ENCODE results near the gene ZFAND6.
"Not testable (repeated sequence)": the region's sequence is repeated elsewhere in the genome, so short reads cannot be mapped to it uniquely, and the experiment has no call there.

Gene ZFAND6

DNA sequence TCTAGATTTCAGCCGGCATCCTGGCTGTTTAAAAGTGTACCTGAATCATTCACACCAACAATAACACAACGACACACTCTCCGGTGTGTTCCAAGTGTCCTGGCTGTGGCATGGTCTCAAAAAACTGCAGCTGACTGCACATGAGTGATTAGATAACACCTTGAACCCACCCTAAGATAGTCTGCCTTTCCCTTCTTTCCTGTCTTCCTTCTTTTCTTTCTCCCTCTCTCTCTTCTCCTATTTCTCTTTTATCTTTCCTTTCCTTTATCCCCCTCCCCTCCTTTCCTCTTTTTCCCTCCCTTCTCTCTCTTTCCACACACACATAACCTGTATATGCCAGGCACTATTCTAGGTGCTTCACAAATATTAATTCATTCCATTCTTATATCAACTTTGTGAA lies 92.1 kb downstream of the ZFAND6 start:
- DNase-seq (ENCODE audit: low read depth): no peak

DNA sequence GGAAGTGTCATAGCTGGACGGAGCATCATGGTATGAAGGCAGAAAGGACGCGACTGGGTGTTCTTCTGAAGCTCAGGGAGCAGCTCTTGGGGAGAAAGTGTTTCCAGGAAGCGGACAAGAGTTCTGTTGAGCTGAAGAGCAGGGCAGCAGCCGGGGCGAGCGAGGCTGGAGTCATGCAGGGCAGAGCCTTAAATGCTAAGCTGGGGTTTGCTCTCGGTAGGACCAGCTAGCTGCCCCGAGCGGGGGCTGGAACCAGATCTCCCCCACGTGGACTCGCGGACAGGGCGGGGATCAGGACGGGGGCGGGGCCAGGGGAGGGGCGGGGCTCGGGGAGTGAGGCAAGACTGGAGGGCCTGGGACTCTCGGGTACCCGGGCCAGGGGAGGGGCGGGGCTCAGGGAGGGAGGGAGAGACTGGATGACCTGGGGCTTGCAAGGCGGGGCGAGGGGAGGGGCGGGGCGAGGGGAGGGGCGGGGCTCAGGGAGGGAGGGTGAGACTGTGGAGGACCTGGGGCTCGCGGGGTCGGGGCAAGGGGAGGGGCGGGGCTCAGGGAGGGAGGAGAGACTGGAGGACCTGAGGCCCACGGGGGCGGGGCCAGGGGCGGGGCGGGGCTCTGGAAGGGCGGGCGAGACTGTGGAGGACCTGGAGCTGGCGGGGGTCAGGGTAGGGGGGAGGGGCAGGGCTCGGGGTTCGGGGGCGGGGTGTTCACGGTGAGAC lies 92.9 kb downstream of the ZFAND6 start:
- DNase-seq (ENCODE audit: low read depth): peak; percentile 75

DNA sequence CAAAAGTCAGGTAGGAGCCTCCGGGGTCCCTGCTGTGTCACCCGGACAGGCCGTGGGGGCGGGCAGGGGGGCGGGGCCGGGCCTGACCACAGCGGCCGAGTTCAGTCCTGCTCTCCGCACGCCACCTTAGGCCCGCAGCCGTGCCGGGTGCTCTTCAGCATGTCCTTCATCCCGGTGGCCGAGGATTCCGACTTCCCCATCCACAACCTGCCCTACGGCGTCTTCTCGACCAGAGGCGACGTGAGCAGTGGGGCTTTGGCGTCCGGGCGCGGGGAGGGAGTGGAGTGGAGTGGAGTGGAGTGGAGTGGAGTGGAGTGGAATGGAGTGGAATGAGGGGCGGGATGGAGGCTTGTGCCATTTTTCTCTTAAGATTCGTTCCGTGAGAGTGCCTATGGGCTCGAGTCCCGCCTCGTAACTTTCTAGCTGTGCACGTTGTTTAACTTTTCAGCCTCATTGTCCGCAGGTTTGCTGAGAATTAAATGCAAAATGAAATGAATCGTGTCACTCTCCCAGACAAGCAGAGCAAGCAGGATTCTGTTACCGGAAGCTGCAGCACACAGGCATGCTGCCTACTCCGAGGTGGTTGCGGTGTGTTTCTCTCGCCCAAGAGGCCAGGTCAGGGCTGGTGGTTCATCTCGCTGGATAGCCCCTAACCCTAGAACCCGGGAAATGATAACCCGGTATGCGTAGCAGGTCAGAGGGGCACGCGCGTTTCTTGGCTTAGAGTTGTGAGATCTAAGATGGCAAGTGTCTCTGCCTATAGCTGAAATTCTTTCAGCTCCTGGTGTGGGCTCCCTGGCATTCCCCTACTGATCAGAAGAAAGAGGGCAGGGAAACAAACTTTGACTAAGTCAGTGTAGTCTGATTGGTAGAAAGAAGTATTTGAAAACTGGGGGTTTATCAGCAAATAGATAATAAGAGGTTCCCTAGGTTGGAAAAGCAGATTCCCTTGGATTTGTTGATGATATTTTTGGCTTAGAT lies 93.7 kb downstream of the ZFAND6 start, which contains the start of gene FAH:
TSS of gene FAH (plus strand) at position 104 of the 981 bp plus-strand sequence. CDS start at position 160, 56 bp downstream.
- no peak for DNase-seq (ENCODE audit: low read depth)

DNA sequence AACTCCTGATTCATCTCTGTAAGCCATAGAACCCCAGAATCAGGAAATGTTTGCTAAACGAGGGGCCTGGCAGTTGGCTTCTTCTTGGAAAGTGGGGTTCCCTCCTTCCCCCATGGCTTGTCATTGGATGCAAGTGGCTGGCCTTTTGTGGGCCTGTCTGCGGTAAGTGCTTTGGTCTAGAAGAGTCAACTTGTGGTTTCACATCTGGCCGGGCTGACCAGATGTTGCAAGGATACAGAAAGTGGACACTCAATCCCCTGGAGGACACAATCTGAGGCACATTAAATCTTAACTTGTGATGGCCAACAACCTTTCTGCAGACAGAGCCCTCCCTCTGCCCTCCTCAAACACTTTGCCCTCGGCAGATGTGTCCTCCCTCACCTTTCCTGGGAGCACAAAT lies 94.4 kb downstream of the ZFAND6 start:
- DNase-seq (ENCODE audit: low read depth): no peak

DNA sequence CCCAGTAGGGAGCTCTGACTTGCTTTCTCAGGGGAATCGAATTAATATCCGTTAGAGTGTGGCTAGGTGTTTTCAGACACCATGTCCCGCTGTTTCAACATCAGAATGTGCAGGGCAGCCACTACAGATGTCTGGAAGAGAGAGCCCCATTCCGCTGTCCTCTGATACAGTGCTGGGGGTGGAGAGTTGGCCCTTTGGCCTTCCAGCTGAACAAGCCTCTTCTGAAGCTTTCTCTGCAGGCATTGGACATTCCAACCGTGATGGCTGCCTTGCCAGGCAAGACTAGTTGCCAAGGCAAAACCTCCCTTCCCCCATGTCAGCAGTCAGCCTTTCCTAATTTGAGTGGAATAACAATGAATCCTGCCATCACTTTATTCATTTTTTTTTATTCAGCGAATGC lies 94.9 kb downstream of the ZFAND6 start:
- DNase-seq (ENCODE audit: low read depth): no peak

DNA sequence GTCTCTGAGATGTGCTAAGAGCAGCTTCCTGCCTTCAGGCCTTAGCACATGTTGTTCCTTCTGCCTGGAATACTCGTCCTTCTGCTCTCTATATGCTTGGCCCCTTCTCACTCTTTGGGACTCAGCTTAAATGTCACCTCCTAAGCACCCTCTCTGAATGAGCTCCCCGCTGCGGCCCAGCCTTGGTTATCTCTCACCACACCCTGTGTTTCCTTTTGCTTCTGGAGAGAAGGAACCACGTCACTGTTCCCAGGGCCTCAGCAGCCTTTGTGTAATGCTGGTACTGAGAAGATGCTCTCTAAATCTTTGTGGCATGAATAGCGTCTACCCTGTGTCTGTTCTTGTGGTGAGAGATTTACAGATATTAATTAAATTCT lies 95.5 kb downstream of the ZFAND6 start:
- no peak for DNase-seq (ENCODE audit: low read depth)

DNA sequence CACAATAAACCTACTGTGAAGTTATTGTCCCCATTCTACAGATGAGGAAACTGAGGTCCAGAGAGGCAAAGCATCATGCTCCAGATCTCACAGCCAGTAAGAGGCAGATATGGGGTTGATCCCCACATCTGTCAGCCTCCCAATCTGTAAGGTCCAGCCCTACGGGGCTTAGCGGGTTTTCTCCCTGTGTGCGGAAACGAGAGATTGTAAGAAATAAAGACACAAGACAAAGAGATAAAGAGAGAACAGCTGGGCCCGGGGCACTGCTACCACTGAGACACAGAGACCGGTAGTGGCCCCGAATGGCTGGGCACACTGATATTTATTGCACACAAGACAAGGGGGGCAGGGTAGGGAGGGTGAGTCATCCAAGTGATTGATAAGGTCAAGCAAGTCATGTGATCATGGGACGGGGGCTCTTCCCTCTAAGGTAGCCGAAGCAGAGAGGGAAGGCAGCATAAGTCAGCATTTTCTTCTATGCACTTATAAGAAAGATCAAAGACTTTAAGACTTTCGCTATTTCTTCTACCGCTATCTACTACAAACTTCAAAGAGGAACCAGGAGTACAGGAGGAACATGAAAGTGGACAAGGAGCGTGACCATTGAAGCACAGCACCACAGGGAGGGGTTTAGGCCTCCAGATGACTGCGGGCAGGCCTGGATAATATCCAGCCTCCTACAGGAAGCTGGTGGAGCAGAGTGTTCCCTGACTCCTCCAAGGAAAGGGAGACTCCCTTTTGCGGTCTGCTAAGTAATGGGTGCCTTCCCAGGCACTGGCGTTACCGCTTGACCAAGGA lies 96.1 kb downstream of the ZFAND6 start:
- DNase-seq (ENCODE audit: low read depth): not testable (repeated sequence)

DNA sequence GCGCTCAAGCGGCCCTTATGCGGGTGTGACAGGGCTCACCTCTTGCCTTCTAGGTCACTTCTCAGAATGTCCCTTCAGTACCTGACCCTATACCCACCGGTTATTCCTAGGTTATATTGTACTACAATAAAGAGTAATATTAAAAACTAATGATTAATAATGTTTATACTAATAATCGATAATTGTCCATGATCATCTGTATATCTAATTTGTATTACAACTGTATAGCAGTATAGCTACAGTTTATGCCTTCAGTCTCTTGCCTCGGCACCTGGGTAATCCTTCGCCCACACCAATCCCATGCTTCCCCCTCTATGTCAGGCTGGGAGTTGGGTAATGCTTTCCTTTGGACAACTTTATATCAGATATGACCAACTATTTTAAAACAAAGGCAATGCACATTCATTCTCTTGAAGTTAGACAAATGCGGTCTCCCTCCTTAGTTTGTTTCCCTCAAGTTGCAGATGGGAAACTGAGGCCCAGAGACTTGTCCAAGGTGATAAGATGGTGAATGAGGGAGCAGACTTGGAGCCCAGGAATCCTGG lies 96.8 kb downstream of the ZFAND6 start:
- DNase-seq (ENCODE audit: low read depth): no peak

DNA sequence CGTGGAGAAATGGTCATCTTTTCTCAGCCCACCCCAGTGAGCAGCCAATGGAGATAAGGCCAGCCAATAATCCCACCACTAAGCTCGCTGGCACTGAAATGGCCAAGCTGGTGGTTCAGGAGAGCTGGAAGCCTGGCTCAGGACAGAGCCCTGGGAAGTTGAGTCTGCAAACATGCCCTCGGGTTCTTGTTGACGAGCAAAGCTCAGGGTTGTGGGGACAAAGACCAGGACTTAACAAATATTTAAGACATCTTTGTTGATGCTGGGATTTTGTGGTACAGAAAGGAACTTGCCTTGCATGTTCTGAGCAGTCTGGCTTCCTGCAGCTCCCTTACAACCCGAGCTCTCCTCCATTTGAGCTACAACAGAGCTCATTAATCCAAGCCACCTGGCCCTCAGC lies 97.7 kb downstream of the ZFAND6 start:
- DNase-seq (ENCODE audit: low read depth): no peak

DNA sequence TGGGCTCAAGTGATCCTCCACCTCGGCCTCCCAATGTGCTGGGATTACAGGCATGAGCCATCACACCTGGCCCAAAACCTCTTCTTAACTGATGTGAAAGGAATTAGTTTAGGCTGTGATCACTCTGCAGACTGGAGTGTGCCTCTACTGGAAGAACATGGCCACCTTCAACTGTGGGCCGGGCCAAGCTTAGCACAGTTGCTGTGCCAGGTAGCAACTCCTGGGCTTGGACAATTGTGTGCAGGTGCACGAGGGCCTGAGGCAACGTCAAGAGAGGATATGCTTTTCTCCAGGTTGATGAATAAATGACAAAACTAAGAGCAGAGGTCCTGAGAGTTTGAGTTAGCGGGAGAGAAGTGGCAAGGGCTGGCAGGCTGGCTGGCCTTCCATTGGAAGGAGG lies 99.8 kb downstream of the ZFAND6 start:
- DNase-seq (ENCODE audit: low read depth): no peak

DNA sequence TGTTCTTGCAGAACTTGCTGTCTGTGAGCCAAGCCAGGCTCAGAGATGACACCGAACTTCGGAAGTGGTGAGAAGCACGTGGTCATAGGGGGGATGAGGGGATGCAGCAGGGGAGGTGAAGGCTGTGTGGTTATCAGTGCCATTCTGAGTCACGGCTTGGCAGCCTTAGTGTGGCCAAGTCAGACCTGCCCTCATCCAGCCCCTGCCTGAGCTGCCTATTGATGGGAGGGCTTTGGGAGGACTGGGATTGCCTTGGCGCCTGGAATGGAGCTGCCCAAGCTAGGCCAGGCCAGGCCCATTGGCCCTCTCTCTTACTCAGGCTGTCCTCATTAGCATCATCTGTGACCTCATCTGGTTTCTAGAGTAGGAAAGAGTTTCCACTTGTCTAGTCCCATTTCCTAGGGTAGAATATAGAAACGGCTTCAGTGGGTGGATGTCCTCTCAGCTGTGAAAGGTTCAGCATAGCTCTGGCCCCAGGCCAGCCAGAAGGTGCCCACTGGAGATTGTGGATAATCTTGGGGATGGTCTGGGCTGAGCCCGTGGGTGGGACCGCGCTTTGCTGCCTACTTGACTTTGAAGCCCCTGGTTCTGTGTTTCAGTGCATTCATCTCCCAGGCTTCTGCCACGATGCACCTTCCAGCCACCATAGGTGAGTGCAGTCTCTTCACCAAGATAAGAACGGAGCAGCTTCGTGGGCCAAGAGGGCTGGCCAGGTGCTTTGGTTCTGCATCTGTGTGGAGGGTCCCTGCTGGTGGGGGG lies 100.5 kb downstream of the ZFAND6 start:
- no peak for DNase-seq (ENCODE audit: low read depth)

DNA sequence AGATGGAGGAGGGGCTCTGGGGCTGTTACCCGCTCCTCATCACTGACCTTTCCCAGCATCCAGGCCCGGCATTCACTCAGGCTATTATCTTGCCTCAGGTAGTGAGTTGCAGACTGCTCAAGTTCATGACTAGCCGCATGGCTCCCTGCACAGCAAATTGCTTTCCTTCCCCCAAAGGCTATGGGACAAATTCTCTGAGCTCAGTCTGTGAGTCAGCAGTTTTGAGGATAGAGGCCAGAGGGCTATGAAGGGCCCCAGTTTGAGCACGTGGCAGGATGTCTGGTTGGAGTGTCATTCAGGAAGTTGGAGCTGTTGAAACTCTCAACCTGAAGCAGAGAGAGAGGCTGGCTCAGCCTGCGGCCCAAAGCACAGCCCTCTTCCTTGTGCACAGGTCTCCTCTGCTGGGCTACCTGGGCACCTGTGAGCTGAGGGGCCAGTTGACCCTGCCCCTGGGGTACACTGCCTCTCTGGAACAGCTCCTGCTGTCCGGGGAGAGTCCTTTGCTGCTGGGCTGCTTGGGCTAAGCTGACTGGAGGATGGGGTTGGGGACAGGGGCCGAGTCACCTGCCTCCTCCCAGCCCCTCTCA lies 101.2 kb downstream of the ZFAND6 start:
- DNase-seq (ENCODE audit: low read depth): no peak

DNA sequence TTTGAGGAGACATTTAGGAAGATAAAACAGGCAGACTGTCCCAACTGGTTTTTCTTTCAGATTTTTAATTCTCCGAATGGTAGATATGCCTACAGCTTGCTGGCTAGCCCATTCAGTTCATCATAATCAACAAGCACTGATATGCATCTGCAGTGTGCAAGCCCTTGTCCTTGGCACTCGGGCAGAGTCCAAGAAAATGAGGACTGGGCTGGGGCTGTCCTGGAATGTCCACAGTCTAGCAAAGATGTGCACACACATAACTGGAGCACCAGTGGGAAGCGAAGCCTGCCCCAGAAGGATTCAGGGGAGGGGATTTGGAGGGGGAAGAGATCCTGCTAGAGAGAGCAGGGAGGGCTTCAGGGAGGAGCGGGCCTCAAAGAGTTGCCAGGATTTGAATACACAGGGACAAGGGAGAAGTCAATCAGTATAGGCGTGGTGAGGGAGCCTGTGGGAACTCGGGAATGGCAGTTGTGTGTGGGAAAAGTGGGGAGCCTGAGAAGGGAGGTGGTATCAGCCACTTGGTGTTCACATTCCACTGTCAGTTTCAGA lies 102.1 kb downstream of the ZFAND6 start:
- DNase-seq (ENCODE audit: low read depth): no peak

DNA sequence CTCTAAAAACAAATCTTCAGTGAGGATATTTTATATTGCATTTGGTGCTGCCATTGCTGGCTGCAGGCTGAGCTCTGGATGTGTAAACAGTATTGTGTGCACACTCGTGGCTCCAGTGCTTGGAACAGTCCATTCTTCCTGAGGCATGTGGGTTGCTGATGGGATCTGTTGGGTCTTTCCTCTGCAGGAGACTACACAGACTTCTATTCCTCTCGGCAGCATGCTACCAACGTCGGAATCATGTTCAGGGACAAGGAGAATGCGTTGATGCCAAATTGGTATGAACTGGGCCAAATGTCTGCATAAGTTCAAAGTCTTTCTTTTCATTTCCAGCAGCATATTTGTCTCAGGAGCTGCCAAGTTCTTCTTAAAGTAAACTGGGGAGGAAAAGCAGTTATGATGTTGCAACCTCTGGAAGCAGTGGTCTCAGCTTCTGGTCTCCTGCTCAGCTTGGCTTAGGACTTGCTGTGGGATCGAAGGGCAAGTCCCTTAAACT lies 102.6 kb downstream of the ZFAND6 start:
- DNase-seq (ENCODE audit: low read depth): no peak

DNA sequence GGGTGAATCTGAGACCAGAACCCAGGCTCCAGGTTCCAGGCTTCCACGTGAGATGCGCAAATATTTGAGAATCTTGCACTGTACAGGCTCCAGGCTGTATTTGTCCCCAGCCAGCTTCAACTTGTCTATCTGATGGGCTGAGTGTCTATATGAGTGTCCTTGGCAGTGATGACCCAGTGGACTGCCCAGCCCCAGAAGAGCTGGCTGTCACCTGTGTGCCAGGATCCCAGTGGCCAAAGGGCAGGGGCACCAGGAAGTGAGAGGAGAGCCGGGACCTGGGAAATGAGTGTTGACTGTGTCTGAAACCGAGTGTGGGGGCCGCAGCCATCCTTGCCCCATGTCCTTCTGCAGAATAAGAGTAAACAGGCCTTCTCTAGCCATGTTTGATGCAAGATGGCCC lies 103.7 kb downstream of the ZFAND6 start:
- DNase-seq (ENCODE audit: low read depth): no peak

DNA sequence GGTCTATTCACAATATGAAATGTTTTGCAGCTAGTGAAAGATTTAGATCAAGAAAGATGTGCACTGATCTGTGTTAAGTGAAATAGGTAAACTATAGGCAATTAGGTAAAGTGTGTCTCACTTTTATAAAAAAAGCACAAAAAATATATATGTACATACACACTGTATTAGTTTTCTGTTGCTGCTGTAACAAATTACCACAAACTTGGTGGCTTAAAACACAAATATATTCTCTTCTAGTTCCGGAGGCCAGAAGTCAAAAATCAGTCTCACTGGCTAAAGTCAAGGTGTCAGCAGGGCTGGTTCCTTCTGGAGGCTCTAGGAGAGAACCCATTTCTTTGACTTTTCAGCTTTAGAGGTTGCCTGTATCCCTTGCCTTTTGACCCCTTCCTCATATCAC lies 104.4 kb downstream of the ZFAND6 start:
- DNase-seq (ENCODE audit: low read depth): no peak

DNA sequence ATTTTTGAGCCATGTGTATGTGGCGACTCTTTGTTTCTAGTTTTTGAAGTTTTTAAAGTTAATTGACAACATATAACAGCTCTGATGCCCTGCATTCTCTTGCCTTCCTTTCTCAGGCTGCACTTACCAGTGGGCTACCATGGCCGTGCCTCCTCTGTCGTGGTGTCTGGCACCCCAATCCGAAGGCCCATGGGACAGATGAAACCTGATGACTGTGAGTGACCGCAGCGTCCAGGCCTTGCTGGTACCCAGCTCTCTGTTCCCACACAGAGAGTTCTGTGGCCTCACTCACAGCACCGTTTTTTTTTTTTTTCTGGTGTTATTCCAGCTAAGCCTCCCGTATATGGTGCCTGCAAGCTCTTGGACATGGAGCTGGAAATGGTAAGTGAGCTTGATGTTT lies 108.5 kb downstream of the ZFAND6 start:
- no peak for DNase-seq (ENCODE audit: low read depth)

DNA sequence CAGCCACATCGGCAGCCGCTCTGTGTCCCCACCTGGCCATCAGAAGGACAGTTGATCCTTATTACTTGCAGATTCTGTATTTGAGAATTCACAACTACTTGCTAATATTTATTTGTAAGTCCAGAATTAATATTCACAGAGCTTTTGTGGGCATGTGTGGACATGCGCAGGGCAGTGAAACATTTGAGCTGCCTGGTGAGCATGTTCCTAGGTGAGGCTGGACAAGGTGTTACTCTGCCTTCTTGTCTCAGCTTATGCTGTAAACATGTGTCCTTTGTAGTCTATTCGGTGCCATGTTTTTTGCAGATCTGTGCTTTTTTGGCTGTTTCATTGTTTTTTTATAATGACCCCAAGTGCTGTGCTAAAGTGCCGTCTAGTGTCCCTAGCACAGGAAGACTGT lies 108.9 kb downstream of the ZFAND6 start:
- no peak for DNase-seq (ENCODE audit: low read depth)

DNA sequence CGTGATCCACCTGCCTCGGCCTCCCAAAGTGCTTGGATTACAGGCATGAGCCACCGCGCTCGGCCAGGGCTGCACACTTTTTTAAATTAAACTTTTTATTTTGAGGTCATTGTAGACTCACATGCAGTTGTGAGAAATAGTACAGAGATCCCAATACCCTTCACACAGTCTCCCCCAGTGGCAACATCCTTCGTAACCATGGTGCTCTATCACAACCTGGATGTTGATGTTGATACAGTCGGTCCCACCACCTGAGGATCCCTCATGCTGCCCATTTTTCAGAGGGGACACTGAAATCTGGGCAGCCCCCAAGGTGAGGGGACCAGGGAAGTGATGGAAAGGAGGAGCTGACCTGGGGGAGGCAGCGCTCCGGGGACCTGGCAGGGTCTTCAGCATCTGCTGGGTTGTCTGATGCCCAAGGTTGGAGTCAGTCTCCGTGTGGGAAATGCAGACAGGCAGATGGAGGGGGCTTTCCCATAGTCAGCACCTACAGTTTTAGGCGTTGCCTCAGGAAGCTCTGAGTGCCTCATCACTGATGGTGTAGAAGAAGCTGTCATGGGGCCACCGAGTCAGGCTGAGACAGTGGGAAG lies 110.4 kb downstream of the ZFAND6 start:
- DNase-seq (ENCODE audit: low read depth): no peak

DNA sequence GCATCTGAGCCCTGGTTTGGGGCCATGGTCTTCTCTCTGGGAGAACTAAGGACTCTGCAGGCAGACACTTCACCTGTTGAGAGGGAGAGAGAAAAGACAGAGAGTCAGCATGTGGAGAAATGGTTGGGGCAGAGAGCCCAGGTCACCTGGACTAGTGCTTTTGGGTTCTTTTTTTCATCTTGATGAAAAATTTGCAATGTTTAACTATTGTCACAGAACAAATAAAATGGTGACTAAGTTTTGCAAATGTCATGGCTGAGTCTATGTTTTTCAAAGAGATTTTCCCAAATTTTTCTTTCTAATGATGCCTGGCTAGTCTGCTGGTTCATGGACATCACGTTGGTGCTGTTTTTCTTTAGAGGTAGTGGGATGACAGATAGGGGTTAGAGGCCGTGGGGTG lies 111.1 kb downstream of the ZFAND6 start:
- DNase-seq (ENCODE audit: low read depth): no peak

Data from stimulated activated CD8-positive, alpha-beta memory T cell treated with anti-CD3 and anti-CD28 coated beads, Interleukin-12 subunit alpha, Interleukin-12 subunit beta, amount 100 ng/mL, for 4 hours (primary cell).